Colonic mucosa (tissue), 4 donors: ENCODE measurements around the gene FGF1. TPM values are rescaled to one million over a fixed set of nuclear protein-coding genes. Genes with fewer than 3 reads are reported as not detected.

Source experiments
- DNase-seq: peaks from one replicate; pipeline ENCODE4 v3.0.0-alpha.2; 2020
- H3K27ac ChIP-seq: fragments of 200-600 bp; one replicate; pipeline ENCODE4 v1.8.0; 2021
- H3K27me3 ChIP-seq: fragments of 200-600 bp; one replicate; pipeline ENCODE4 v1.8.0; 2021
- H3K36me3 ChIP-seq: fragments of 200-600 bp; one replicate; pipeline ENCODE4 v1.8.0; 2021
- H3K4me1 ChIP-seq: fragments of 200-600 bp; one replicate; pipeline ENCODE4 v1.8.0; 2021; ENCODE audit warnings: mild to moderate bottlenecking
- H3K4me3 ChIP-seq: fragments of 200-600 bp; one replicate; pipeline ENCODE4 v1.8.0; 2021
- H3K9ac ChIP-seq, 2 donors: one replicate each; pipeline ENCODE4 v1.7.0; 2013; ENCODE audit warnings: control low read depth in 2 of 2, low read depth in 2 of 2, low read length in 2 of 2
- H3K9me3 ChIP-seq: fragments of 200-600 bp; one replicate; pipeline ENCODE4 v1.8.0; 2021
- intact Hi-C: fragments of 100-400 bp; cut with DNase I; formaldehyde crosslinking; loops from one replicate; pipeline ENCODE4 v1.14.1; 2022
- total RNA-seq, 2 donors: library from RNA; stranded (reverse); fragmentation: NEBNext Ultra II Directional in 1 of 2; extraction: Animal tissue kit (Norgen Biotek cat#: 25700) in 1 of 2; gene quantifications; one replicate each; pipeline ENCODE4 v1.2.1, GENCODE V29; 2021
- TF ChIP-seq, protein P1 (sequence below): fragments of 200-600 bp; IDR thresholded peaks from one replicate; pipeline ENCODE4 v1.8.0; 2022; ENCODE audit warnings: antibody characterized with exemption, mild to moderate bottlenecking
- donor health status: healthy.
- donor health status: DM: no; HTN: no; CAD: no.
- donor health status: DM: no; HTN: no; CAD: no.

The FGF1 gene
- total RNA-seq, 2 donors from 2014 or later = 0.90 TPM; not detected in 1

GRCh38 chr5:142597546-142598337 is 88.1 kb downstream of the FGF1 start:
- H3K4me1 ChIP-seq = no peaks in the 10 kb centered on the region
- no peak overlapping the region for H3K9ac ChIP-seq
- intact Hi-C loops = no loop called here
- no peaks in the 10 kb centered on the region for H3K36me3 ChIP-seq
- H3K9me3 ChIP-seq = no peaks in the 10 kb centered on the region
- no peak overlapping the region for H3K4me3 ChIP-seq
- no peak for DNase-seq
- H3K27me3 ChIP-seq = no peaks in the 10 kb centered on the region
- TF ChIP-seq, protein P1, sequence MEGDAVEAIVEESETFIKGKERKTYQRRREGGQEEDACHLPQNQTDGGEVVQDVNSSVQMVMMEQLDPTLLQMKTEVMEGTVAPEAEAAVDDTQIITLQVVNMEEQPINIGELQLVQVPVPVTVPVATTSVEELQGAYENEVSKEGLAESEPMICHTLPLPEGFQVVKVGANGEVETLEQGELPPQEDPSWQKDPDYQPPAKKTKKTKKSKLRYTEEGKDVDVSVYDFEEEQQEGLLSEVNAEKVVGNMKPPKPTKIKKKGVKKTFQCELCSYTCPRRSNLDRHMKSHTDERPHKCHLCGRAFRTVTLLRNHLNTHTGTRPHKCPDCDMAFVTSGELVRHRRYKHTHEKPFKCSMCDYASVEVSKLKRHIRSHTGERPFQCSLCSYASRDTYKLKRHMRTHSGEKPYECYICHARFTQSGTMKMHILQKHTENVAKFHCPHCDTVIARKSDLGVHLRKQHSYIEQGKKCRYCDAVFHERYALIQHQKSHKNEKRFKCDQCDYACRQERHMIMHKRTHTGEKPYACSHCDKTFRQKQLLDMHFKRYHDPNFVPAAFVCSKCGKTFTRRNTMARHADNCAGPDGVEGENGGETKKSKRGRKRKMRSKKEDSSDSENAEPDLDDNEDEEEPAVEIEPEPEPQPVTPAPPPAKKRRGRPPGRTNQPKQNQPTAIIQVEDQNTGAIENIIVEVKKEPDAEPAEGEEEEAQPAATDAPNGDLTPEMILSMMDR = no peak
- no peak overlapping the region for H3K27ac ChIP-seq

- Histone ChIP-seq H3K9me3 (no peaks in the 10 kb centered on the region), H3K4me1 (no peaks in the 10 kb centered on the region), H3K27me3 (no peaks in the 10 kb centered on the region), H3K27ac (no peak overlapping the region), H3K36me3 (no peaks in the 10 kb centered on the region), H3K4me3 (no peak overlapping the region), H3K9ac (no peak overlapping the region)
- no peak for DNase-seq
- TF ChIP-seq, protein P1 = no peak
- intact Hi-C loops = no loop called here
Observed at GRCh38 chr5:142597025-142597424, 88.9 kb downstream of the FGF1 start.

- no peaks in the 10 kb centered on the region for H3K4me1 ChIP-seq
- intact Hi-C loops = no loop called here
- no peaks in the 10 kb centered on the region for H3K9me3 ChIP-seq
- H3K27ac ChIP-seq = no peak overlapping the region
- H3K9ac ChIP-seq = no peak overlapping the region
- DNase-seq = no peak
- no peaks in the 10 kb centered on the region for H3K27me3 ChIP-seq
- TF ChIP-seq, protein P1 = no peak
- H3K36me3 ChIP-seq = no peaks in the 10 kb centered on the region
- H3K4me3 ChIP-seq = no peak overlapping the region
Observed at GRCh38 chr5:142592365-142592764, 93.5 kb downstream of the FGF1 start.

DNA sequence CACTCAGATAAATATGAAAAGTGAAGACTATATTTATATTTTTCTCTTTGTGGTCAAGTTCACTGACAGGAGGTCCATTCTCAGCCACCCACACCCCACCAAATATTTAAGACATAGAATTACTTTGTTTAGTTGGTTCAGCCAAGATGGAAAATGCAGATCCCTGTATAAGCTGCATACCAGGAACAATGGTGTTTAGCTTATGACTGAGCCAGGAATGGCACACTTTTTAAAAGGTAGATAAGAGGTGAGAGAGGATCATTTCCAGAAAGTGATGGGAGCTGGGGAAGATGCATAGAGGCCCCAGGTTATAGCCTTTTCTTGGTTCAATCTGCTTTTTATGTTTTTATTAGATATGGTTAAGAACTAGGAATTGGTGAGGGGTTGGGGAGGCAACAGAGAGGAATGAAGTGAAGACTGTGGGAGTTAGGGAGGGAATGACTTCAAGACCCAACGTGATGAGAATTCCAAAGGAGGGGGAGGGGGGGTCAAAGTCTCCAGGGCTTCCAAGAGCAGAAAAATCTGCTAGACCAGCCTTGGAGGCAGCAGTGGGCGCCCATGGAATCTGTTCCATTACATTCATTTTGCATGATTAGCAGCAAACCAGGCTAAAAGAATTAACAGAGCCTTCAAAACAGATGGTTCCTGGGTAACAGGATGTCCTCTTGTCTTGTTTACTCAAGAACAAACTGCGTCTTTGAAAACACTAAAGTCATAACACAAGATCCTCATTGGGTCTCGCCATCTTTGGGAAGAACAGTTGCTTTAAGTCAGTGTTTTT is 95.2 kb downstream of the FGF1 start:
- Histone ChIP-seq H3K4me1 (no peaks in the 10 kb centered on the region), H3K9me3 (no peaks in the 10 kb centered on the region), H3K9ac (no peak overlapping the region), H3K36me3 (no peaks in the 10 kb centered on the region), H3K27ac (no peak overlapping the region), H3K4me3 (no peak overlapping the region), H3K27me3 (no peaks in the 10 kb centered on the region)
- DNase-seq = no peak
- intact Hi-C loops = no loop called here
- TF ChIP-seq, protein P1 = no peak

DNA sequence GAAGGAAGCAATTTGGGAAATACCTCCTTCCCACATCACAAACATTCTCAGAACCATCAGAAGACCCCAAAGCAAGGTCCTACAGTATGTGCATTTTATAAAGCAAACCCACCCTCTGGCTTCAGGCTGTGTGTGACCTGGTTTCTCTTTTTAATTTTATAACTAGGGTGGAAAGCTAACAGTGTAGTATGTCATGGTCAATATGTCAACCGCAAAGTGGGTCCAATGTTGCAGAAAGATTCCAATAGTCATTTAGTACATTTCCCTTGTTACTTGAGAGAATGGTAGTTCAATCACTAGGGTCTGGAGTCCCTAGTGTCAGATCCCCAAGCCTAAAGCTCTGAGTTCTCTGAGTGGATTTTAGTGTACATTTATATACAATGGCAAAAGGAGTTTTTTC is 96.2 kb downstream of the FGF1 start:
- no peak overlapping the region for H3K9ac ChIP-seq
- TF ChIP-seq, protein P1 = no peak
- intact Hi-C loops = no loop called here
- H3K27ac ChIP-seq = no peak overlapping the region
- no peaks in the 10 kb centered on the region for H3K4me1 ChIP-seq
- H3K9me3 ChIP-seq = no peaks in the 10 kb centered on the region
- no peaks in the 10 kb centered on the region for H3K36me3 ChIP-seq
- H3K27me3 ChIP-seq = no peaks in the 10 kb centered on the region
- no peak for DNase-seq
- H3K4me3 ChIP-seq = no peak overlapping the region
